ENCODE measurements around the gene MS4A14. TPM values are rescaled to one million over a fixed set of nuclear protein-coding genes. Genes with fewer than 3 reads are reported as not detected.

MS4A14 gene
- total and polyA plus RNA-seq, 2 of the 4 experiments (the other 2 are of a cell fraction), result not detected

DNA sequence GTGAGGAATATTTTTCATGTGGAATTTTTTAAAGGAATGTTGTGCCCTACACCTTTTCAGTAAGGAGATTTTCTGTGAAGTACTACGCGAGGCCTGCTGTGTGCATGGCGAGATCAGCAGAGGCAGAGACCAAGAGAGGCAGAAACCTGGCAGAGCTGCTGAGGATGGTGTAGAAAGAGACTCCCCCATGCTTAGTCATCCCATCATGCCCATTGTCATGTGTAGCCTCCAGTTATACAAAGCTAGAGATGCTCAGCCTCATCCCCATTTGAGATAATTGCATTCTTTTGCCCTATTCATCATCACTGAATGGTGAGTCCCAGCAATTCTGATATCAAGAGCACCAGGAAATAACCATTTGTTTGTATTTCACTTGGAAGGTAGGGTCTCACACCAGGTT is 20.9 kb upstream of the MS4A14 start:
- H3K23ac ChIP-seq (ENCODE audit: low read depth, low read length), result no peak overlapping the region
- dilution Hi-C loops (cut with HindIII; ENCODE audit: low sequenced_read_pairs, unreplicated experiment), result no loop called here
- H3K27me3 ChIP-seq (ENCODE audit: control insufficient read depth, insufficient read depth, low read length), result no peaks in the 10 kb centered on the region
- H3K79me1 ChIP-seq (ENCODE audit: low read depth in 1 of 2, low read length in 2 of 2), result no peaks in the 10 kb centered on the region
- H4K5ac ChIP-seq (ENCODE audit: low read depth, low read length), result no peak overlapping the region
- no peak overlapping the region for H3K56ac ChIP-seq (ENCODE audit: extremely low read depth, insufficient read depth, low read length)
- H4K8ac ChIP-seq (ENCODE audit: low read depth in 2 of 2, low read length in 2 of 2), result no peak overlapping the region
- no peak overlapping the region for H2AK9ac ChIP-seq (replicated peaks; ENCODE audit: low read depth, low read length, poor library complexity)
- no peaks in the 10 kb centered on the region for H3K4me1 ChIP-seq (ENCODE audit: control insufficient read depth, insufficient read depth, low read length)
- BruUV-seq (replicated peaks), result no TSS peak
- ChIA-PET POLR2A (ENCODE audit: unreplicated experiment) (no interaction called here), CTCF (no interaction called here)
- no peak overlapping the region for H2BK15ac ChIP-seq (ENCODE audit: low read depth, low read length)
- no peak overlapping the region for H2AK5ac ChIP-seq (ENCODE audit: low read depth, low read length)
- TF ChIP-seq MAZ (IDR thresholded peaks at IDR 0.05; ENCODE audit: borderline replicate concordance, low read depth, low read length), result no peak
- no peak for TF ChIP-seq RCOR1 (IDR thresholded peaks at IDR 0.05; ENCODE audit: insufficient replicate concordance, low read length)
- no peak overlapping the region for H2AFZ ChIP-seq (replicated peaks; ENCODE audit: low read length, poor library complexity)
- H3K27ac ChIP-seq (ENCODE audit: insufficient read depth, low read length), result no peak overlapping the region
- H3K9me1 ChIP-seq (ENCODE audit: insufficient read depth, low read length), result no peaks in the 10 kb centered on the region
- H3K4me3 ChIP-seq (ENCODE audit: insufficient read depth, low read depth, low read length), result no peak overlapping the region
- H3K18ac ChIP-seq (ENCODE audit: low read depth, low read length), result no peak overlapping the region
- DNase-seq, result no peak
- no peak overlapping the region for H3K9ac ChIP-seq (ENCODE audit: low read depth, low read length)
- no peaks in the 10 kb centered on the region for H4K20me1 ChIP-seq (ENCODE audit: insufficient read depth, low read length)
- H3K14ac ChIP-seq (replicated peaks; ENCODE audit: low read depth, low read length), result no peak overlapping the region
- no peak for ATAC-seq (ENCODE audit: low read depth)
- H2BK20ac ChIP-seq (ENCODE audit: low read depth, low read length), result no peak overlapping the region
- in situ Hi-C loops (cut with MboI; ENCODE audit: low sequenced_read_pairs), result no loop called here
- no peak overlapping the region for H4K91ac ChIP-seq (ENCODE audit: insufficient read depth, low read depth, low read length)
- no peak overlapping the region for H2BK5ac ChIP-seq (ENCODE audit: low read depth, low read length, poor library complexity, severe bottlenecking)
- no peak overlapping the region for H2BK120ac ChIP-seq (ENCODE audit: low read depth, low read length)
- H3K36me3 ChIP-seq (ENCODE audit: control insufficient read depth, insufficient read depth, low read length), result no peaks in the 10 kb centered on the region
- H3K4me2 ChIP-seq (ENCODE audit: low read depth, low read length), result no peak overlapping the region
- no CpG with 5 or more reads among the region's 3 CpGs for WGBS, 2 experiments (ENCODE audit: extremely low coverage in 2 of 2, insufficient read length in 1 of 2)
- intact Hi-C loops (cut with micrococcal nuclease), result no loop called here
- H3K4ac ChIP-seq (ENCODE audit: low read depth, low read length), result no peak overlapping the region
- peaks cover 2% of the 10 kb centered on the region; the same call in 1 of the 2 replicates for H3K9me3 ChIP-seq (ENCODE audit: control insufficient read depth, insufficient read depth, low read length)

Measured in IMR-90 (cell line).